Mucosa of gallbladder (tissue), 1 donor: ENCODE results near the gene PATL2. TPM values are rescaled to one million over a fixed set of nuclear protein-coding genes. Genes with fewer than 3 reads are reported as not detected.
"Not testable (repeated sequence)": the region's sequence is repeated elsewhere in the genome, so short reads cannot be mapped to it uniquely, and the experiment has no call there.

Experiments used
- DNase-seq: peaks from one replicate; pipeline ENCODE4 v3.0.0-alpha.2; 2020; ENCODE audit warnings: low spot score
- total RNA-seq: library from RNA; stranded (reverse); gene quantifications from one replicate; pipeline ENCODE4 v1.2.1, GENCODE V29; 2021
- donor health status: DM: no; HTN: no; CAD: no.

PATL2 gene
- total RNA-seq, 1 donor from 2014 or later: 2.2 TPM

DNA sequence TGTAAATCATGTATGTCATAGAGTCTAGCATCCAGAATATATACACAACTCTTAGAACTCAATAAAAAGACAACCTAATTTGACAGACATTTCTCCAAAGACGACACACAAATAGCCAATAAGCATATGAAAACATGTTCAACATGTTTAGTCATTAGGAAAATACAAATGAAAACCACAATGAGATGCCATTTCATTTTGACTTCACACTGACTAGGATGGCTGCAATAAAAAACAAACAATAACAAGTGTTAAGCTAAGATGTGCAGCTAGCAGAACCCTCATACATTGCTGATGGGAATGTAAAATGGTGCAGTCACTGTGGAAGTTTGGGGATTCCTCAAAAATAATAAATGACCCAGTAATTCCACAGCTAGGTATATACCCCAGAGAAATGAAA is 64.1 kb downstream of the PATL2 start:
- DNase-seq: no peak

DNA sequence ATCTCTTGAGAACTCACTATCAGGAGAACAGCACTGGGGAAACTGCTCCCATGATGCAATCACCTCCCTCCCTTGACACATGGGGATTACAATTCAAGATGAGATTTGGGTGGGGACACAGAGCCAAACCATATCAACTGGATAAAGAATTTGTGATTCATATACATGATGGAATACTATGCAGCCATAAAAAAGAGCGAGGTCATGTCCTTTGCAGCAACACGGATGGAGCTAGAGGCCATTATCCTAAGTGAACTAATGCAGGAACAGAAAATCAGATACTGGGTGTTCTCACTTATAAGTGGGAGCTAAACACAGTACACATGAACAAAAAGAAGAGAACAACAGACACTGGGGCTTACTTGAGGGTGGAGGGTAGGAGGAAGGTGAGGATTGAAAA is 64.7 kb downstream of the PATL2 start:
- DNase-seq: no peak

DNA sequence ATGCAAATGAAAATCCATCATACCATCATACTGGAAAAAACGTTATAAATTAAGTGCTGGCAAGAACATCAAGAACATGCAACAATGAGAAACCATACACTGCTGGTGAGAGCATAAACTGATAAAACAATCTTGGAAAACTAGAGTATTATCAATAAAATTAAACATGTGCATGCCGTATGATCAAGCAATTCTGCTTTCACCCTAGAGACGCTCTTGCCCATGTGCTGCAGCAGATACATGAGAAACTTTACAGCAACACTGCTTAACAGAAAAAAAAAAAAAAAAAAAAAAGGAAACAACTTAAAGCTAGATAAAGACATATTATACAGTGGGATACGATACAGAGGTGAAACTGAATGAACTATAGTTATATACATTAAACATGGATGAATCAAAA is 69.5 kb downstream of the PATL2 start:
- no peak for DNase-seq

DNA sequence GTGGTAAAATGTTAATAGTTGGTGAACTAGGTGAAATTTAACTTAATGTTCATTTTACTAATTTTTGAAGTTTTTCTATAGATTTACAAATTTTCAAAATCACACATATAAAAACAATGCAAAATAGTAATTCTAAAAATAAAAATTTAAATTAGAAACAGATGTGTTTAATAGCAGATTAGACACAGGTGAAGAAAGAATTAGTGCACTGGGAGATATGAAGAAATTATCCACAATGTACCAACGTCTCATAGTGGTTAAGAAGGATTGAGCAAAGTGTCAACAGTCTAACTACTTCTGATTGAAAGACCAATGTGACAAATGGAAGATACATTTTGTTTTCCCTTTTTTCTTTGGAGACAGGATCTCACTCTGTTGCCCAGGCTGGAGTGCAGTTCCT is 74.1 kb downstream of the PATL2 start:
- DNase-seq: no peak

DNA sequence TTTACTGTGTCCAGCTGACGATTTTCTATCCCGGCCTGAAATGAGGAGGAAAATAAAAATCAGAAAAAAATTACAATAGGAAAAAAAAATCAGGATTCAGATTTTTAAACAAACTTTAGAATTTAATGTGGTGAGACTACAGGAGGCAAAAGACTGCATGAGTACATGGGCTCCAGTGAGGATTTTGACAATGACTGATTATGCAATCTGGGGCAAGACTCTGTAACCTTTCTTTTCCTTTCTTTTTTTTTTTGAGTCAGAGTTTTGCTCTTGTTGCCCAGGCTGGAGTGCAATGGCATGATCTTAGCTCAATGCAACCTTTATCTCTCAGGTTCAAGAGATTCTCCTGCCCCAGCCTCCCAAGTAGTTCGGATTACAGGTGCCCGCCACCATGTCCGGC is 77.5 kb downstream of the PATL2 start:
- no peak for DNase-seq

DNA sequence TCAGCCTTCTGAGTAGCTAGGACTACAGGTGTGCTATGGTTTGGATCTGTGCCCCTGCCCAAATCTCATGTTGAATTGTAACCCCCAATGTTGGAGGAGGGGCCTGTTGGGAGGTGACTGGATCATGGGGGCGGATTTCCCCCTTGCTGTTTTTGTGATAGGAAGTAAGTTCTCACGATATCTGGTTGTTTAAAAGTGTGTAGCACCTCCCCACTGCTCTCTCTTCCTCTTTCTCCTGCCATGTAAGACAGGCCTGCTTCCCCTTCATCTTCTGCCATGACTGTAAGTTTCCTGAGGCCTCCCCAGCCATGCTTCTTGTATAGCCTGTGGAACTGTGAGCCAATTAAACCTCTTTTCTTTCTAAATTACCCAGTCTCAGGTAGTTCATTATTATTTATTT is 85.8 kb downstream of the PATL2 start:
- not testable (repeated sequence) for DNase-seq

DNA sequence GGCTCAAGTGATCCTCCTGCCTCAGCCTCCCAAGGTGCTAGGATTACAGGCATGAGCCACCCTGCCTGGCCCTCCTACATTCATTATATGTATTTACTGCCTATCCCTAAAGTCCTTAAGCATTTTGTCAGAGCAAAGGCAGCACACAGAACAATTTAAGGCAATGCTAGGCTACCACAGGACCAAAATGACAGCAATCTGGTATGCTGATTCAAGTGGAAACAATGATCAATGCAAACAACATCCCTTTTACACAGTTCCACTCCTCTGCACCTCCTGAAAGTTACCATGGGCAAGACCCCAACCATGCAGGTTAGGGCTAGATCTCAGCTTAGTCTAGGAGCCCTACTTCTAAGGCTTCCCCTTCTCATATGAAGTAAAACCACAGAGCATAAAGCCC is 87.9 kb downstream of the PATL2 start:
- DNase-seq: no peak

DNA sequence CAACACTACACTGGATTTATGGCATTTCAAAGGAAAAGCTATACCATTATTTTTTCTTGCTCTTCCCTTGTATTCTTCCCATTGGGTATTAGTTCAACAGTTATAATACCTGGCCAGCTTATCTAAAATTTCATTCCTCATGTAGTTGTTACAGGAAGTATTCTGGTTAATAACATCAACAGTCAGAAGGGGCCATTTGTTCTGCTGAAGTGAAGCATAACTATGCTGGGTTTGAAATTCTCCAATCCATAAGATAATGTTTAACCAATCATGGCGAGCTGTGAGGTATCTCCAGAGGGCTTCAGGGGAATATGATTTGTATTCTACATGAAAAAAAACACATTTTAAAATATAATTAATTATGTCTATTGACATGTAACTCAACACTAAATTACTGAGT is 91.0 kb downstream of the PATL2 start:
- DNase-seq: no peak

DNA sequence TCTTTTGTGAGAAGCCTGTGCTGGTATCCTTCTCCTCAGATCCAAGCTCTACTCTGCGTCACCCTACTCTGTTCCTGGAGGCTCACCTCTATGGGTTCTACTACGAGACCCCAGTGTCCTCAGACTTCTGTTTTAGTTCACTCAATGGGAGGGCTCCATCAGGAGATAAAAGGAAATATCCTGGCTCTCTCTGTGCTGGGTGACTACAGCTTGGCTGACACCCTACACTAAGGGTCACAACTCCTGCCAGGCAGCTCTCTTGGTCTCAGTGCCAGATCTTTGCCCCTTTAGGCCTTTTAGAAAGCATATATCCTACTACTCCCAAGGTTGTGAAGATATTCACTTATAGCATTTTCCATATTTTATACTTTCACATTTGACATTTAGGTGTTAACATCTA is 94.1 kb downstream of the PATL2 start:
- no peak for DNase-seq

Other genes with a start within 250 kb of the PATL2 start
- gene EIF3J, start 174.2 kb downstream of the PATL2 start, total RNA-seq: 52.1 TPM
- gene SPG11, start 47.7 kb downstream of the PATL2 start, total RNA-seq: 96.3 TPM
- gene B2M, start 194 bp upstream of the PATL2 start, total RNA-seq: 2,061 TPM
- 29.8 TPM for gene TRIM69, start 25.2 kb upstream of the PATL2 start, total RNA-seq
- gene TERB2, start 245.4 kb upstream of the PATL2 start, total RNA-seq: not detected